Panc1 (cell line): Measurements from ENCODE around the gene PRLHR.

Experiments
- CTCF ChIP-seq: fragments of 450-650 bp; IDR thresholded peaks from 2 replicates; pipeline ENCODE4 v1.5.1; 2017; ENCODE audit warnings: mild to moderate bottlenecking
- POLR2AphosphoS5 ChIP-seq: IDR thresholded peaks from 2 replicates; pipeline ENCODE4 v1.6.1; 2012; ENCODE audit warnings: mild to moderate bottlenecking, low read depth, low read length, moderate library complexity
- REST ChIP-seq, 2 experiments: IDR thresholded peaks; 2 replicates each; pipeline ENCODE4 v1.6.1; 2011 to 2012; ENCODE audit warnings: low read depth in 2 of 2, control low read depth in 1 of 2, low read length in 1 of 2, mild to moderate bottlenecking in 1 of 2, moderate library complexity in 1 of 2; ENCODE audit not compliant: insufficient read depth in 1 of 2

- TF ChIP-seq CTCF = no peak
- no peak for TF ChIP-seq POLR2AphosphoS5
- TF ChIP-seq REST (IDR thresholded peaks at IDR 0.05; ENCODE audit: insufficient read depth in 1 of 2, low read depth in 2 of 2, low read length in 1 of 2) = no peak
Observed at GRCh38 chr10:118584181-118584954, 11.1 kb downstream of the PRLHR start.
